Measurements from ENCODE around the gene RPS16. TPM values are rescaled to one million over a fixed set of nuclear protein-coding genes. Genes with fewer than 3 reads are reported as not detected.

The RPS16 gene
- total RNA-seq, 1 donor from 2014 or later = 4,002 TPM

- ChIA-PET POLR2A (interaction anchor here (0.5 to 15.0 kb wide), 6 partner anchors 10 to 1360 kb away, joined by 3 to 285 read pairs (median 3); partner anchors contain the start of genes DLL3, RPS16 and ZFP36), CTCF (interaction anchor here (1.3 kb wide), 1 partner anchor 24 kb away, joined by 3 read pairs; no protein-coding TSS in a partner anchor)
- Mint-ChIP-seq H3K4me3 (no peak overlapping the region), H3K27me3 (peaks cover 4% of the 10 kb centered on the region), H3K27ac (no peak overlapping the region), H3K36me3 (ENCODE audit: low read depth) (peaks cover 58% of the 10 kb centered on the region), H3K4me1 (peaks cover 36% of the 10 kb centered on the region), H3K9me3 (no peaks in the 10 kb centered on the region)
- intact Hi-C loops (cut with micrococcal nuclease) = no loop called here
- DNase-seq = no peak
- ATAC-seq (ENCODE audit: low read depth) = no peak
- no peak for TF ChIP-seq CTCF (IDR thresholded peaks at IDR 0.05)
Measured at GRCh38 chr19:39416152-39417120, 19.3 kb downstream of the RPS16 start.

- no peak for DNase-seq
Measured at GRCh38 chr19:39415111-39416046, 20.4 kb downstream of the RPS16 start.

DNA sequence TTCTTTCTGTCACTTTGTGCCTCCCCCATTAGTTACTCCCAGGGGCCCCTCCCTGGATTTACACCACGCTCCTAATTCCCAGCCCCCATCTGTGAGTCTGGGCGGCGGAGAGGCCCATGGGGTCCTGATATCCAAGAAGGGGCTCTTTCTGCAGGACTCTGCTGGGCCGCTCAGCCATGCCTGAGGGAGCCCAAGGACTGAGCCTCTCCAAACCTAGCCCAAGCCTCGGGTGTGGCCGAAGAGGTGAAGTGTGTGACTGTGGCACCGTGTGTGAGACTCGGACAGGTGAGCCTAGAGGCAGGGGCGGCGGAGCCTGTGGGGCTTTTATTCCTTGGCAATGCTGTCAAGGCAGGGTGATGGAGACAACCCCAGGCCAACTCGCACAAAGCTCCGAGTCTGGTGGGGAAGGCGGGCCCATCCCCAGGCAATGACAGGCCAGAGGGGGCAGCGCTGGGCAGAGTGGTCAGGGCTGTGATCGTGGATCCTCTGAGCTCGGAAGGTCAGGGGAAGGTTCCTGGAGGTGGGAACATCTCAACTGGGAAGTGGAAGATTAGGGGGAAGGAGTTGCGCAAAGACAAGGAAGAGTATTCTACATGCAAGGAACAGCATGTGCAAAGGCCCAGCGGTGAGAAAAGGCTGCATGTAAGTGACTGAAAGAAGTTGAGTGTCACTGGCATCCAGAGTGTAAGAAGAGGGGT lies 21.7 kb downstream of the RPS16 start:
- H3K4me3 Mint-ChIP-seq = peak overlapping the region; percentile 89
- peaks cover 4% of the 10 kb centered on the region for H3K27me3 Mint-ChIP-seq
- peaks cover 46% of the 10 kb centered on the region for H3K36me3 Mint-ChIP-seq (ENCODE audit: low read depth)
- TF ChIP-seq CTCF (IDR thresholded peaks at IDR 0.05) = no peak
- H3K27ac Mint-ChIP-seq = peak overlapping the region; percentile 84
- peaks cover 52% of the 10 kb centered on the region for H3K4me1 Mint-ChIP-seq
- no peaks in the 10 kb centered on the region for H3K9me3 Mint-ChIP-seq
- ChIA-PET POLR2A (interaction anchor here (1.0 to 15.0 kb wide), 6 partner anchors 8 to 31 kb away, joined by 3 to 285 read pairs (median 4); partner anchors contain the start of genes MED29, PAF1, RPS16 and SUPT5H), CTCF (interaction anchor here (0.9 to 1.6 kb wide), 2 partner anchors 21 to 23 kb away, joined by 3 to 5 read pairs; partner anchors contain the start of genes MED29 and PAF1)
- no peak for DNase-seq
- intact Hi-C loops (cut with micrococcal nuclease) = no loop called here
- ATAC-seq (ENCODE audit: low read depth) = no peak

More at GRCh38 chr19:39415111-39416046, 20.4 kb downstream of the RPS16 start:
- Mint-ChIP-seq H3K27ac (peak overlapping the region; percentile 84), H3K4me3 (peak overlapping the region; percentile 48), H3K9me3 (no peaks in the 10 kb centered on the region), H3K36me3 (ENCODE audit: low read depth) (peaks cover 51% of the 10 kb centered on the region), H3K4me1 (peaks cover 47% of the 10 kb centered on the region), H3K27me3 (peaks cover 4% of the 10 kb centered on the region)
- CTCF ChIA-PET = interaction anchor here (0.9 kb wide), 1 partner anchor 20 kb away, joined by 3 read pairs; no protein-coding TSS in a partner anchor
- ATAC-seq (ENCODE audit: low read depth) = no peak
- intact Hi-C loops (cut with micrococcal nuclease) = no loop called here
- TF ChIP-seq CTCF (IDR thresholded peaks at IDR 0.05) = no peak
- POLR2A ChIA-PET = interaction anchor here (0.6 to 15.0 kb wide), 3 partner anchors 16 to 84 kb away, joined by 3 to 285 read pairs (median 3); partner anchors contain the start of genes DLL3 and RPS16

- peak; percentile 48 for DNase-seq
- intact Hi-C loops (cut with micrococcal nuclease) = no loop called here
- peaks cover 57% of the 10 kb centered on the region for H3K4me1 Mint-ChIP-seq
- no peak for ATAC-seq (ENCODE audit: low read depth)
- no peaks in the 10 kb centered on the region for H3K9me3 Mint-ChIP-seq
- H3K36me3 Mint-ChIP-seq (ENCODE audit: low read depth) = peaks cover 46% of the 10 kb centered on the region
- peaks cover 4% of the 10 kb centered on the region for H3K27me3 Mint-ChIP-seq
- POLR2A ChIA-PET = interaction anchor here (1.0 to 15.0 kb wide), 6 partner anchors 9 to 32 kb away, joined by 3 to 285 read pairs (median 4); partner anchors contain the start of genes MED29, PAF1, RPS16 and SUPT5H
- no peak for TF ChIP-seq CTCF (IDR thresholded peaks at IDR 0.05)
- H3K4me3 Mint-ChIP-seq = peak overlapping the region; percentile 89
- CTCF ChIA-PET = interaction anchor here (1.6 to 2.3 kb wide), 2 partner anchors 22 to 23 kb away, joined by 5 read pairs; partner anchors contain the start of genes MED29, PAF1 and RPS16
- H3K27ac Mint-ChIP-seq = peak overlapping the region; percentile 98
Measured at GRCh38 chr19:39413272-39413910, 22.4 kb downstream of the RPS16 start.

Measured in activated B cell treated with CpG ODN at 0.5 μM for 24 hours (primary cell).